ENCODE data around the gene PLEKHA8. TPM values are rescaled to one million over a fixed set of nuclear protein-coding genes. Genes with fewer than 3 reads are reported as not detected.

PLEKHA8 gene
- total RNA-seq, 1 donor from 2014 or later: 43.5 TPM

- peaks cover 3% of the 10 kb centered on the region for H3K27me3 Mint-ChIP-seq (ENCODE audit: low read depth)
- no peaks in the 10 kb centered on the region for H3K9me3 Mint-ChIP-seq
- TF ChIP-seq, protein P1, sequence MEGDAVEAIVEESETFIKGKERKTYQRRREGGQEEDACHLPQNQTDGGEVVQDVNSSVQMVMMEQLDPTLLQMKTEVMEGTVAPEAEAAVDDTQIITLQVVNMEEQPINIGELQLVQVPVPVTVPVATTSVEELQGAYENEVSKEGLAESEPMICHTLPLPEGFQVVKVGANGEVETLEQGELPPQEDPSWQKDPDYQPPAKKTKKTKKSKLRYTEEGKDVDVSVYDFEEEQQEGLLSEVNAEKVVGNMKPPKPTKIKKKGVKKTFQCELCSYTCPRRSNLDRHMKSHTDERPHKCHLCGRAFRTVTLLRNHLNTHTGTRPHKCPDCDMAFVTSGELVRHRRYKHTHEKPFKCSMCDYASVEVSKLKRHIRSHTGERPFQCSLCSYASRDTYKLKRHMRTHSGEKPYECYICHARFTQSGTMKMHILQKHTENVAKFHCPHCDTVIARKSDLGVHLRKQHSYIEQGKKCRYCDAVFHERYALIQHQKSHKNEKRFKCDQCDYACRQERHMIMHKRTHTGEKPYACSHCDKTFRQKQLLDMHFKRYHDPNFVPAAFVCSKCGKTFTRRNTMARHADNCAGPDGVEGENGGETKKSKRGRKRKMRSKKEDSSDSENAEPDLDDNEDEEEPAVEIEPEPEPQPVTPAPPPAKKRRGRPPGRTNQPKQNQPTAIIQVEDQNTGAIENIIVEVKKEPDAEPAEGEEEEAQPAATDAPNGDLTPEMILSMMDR (IDR thresholded peaks at IDR 0.05; ENCODE audit: unreplicated experiment): no peak
- no peak for DNase-seq (ENCODE audit: low spot score in 2 of 2, unreplicated experiment in 2 of 2)
- H3K36me3 Mint-ChIP-seq: no peaks in the 10 kb centered on the region
- peaks cover 39% of the 10 kb centered on the region for H3K4me1 Mint-ChIP-seq
- H3K4me3 Mint-ChIP-seq: no peak overlapping the region
- H3K27ac Mint-ChIP-seq: no peak overlapping the region
Measured at GRCh38 chr7:30163231-30163894, 135.2 kb downstream of the PLEKHA8 start.

GRCh38 chr7:30164567-30164966, 136.4 kb downstream of the PLEKHA8 start:
- Mint-ChIP-seq H3K4me3 (no peak overlapping the region), H3K9me3 (no peaks in the 10 kb centered on the region), H3K27ac (no peak overlapping the region), H3K4me1 (peaks cover 47% of the 10 kb centered on the region), H3K27me3 (ENCODE audit: low read depth) (peaks cover 3% of the 10 kb centered on the region), H3K36me3 (no peaks in the 10 kb centered on the region)
- TF ChIP-seq, protein P1 (IDR thresholded peaks at IDR 0.05; ENCODE audit: unreplicated experiment): no peak
- DNase-seq (ENCODE audit: low spot score in 2 of 2, unreplicated experiment in 2 of 2): no peak

- no peak for DNase-seq (ENCODE audit: low spot score in 2 of 2, unreplicated experiment in 2 of 2)
- TF ChIP-seq, protein P1 (IDR thresholded peaks at IDR 0.05; ENCODE audit: unreplicated experiment): no peak
- no peak overlapping the region for H3K4me3 Mint-ChIP-seq
- H3K36me3 Mint-ChIP-seq: no peaks in the 10 kb centered on the region
- H3K27me3 Mint-ChIP-seq (ENCODE audit: low read depth): peaks cover 3% of the 10 kb centered on the region
- peaks cover 47% of the 10 kb centered on the region for H3K4me1 Mint-ChIP-seq
- peak overlapping the region; percentile 71 for H3K27ac Mint-ChIP-seq
- no peaks in the 10 kb centered on the region for H3K9me3 Mint-ChIP-seq
Measured at GRCh38 chr7:30165590-30165989, 137.4 kb downstream of the PLEKHA8 start.

DNA sequence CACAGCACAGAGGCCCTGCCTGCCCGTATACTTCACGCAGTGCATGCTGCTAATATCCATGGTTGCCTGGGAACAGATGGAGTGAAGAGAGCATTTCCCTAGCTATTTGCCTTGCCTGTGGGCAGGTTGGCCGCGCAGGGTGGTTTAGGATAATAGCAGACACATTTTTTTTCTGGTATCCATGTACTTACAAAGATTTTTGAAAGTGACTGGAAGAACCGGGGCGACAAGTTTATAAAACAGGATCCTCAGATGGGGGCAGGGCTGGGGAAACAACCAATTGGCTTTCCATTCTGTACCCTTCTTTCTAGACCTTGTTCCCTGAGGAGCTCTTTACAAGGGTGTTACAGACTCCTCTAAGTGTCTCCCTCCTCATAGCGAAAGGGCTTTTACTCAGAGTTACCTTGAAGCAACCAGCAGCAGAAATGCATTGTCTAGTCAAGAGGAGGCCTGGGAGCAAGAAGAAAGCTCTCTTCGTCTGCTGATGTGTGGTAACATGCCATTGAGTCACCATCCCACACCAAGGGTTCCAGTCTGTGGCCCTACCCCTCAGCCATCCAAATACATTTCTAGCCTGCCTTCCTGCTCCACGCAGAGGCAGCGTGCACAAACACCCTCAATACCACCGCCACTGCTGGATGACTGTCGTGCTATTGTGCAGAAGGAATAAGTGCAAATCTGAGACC, 138.1 kb downstream of the PLEKHA8 start:
- Mint-ChIP-seq H3K4me3 (no peak overlapping the region), H3K27ac (peak overlapping the region; percentile 71), H3K36me3 (no peaks in the 10 kb centered on the region), H3K9me3 (no peaks in the 10 kb centered on the region), H3K27me3 (ENCODE audit: low read depth) (peaks cover 3% of the 10 kb centered on the region), H3K4me1 (peaks cover 47% of the 10 kb centered on the region)
- DNase-seq (ENCODE audit: low spot score in 2 of 2, unreplicated experiment in 2 of 2): no peak
- TF ChIP-seq, protein P1 (IDR thresholded peaks at IDR 0.05; ENCODE audit: unreplicated experiment): no peak

DNA sequence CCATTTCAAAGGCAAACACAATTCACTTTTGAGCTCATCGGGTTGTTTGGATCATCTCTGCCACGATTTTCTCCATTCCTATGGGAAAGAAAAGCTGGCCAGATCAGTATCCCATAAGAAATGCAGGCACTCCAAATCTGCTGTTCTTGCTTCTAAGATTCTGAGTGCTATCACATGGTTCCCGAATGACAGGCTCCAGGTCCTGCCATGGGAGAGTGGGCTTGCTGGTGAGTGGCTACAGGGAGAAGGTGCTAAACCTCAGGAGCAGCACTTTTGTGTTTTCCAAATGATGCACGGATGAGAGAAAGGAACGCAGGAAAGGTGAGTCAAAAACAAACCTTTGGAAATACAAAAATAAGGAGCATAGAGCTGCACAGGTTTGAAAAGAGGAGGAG, 138.6 kb downstream of the PLEKHA8 start:
- Mint-ChIP-seq H3K27me3 (ENCODE audit: low read depth) (peaks cover 3% of the 10 kb centered on the region), H3K9me3 (no peaks in the 10 kb centered on the region), H3K4me1 (peaks cover 47% of the 10 kb centered on the region), H3K36me3 (no peaks in the 10 kb centered on the region), H3K27ac (peak overlapping the region; percentile 71), H3K4me3 (no peak overlapping the region)
- DNase-seq (ENCODE audit: low spot score in 2 of 2, unreplicated experiment in 2 of 2): no peak
- TF ChIP-seq, protein P1 (IDR thresholded peaks at IDR 0.05; ENCODE audit: unreplicated experiment): no peak
